LNCaP clone FGC (cell line): ENCODE measurements around the gene PAM16.

ENCODE experiments used
- DNase-seq: peaks from one replicate; pipeline ENCODE4 v3.0.0-alpha.2; 2011; ENCODE audit warnings: low read depth
- H3K4me3 ChIP-seq: 2 replicates; pipeline ENCODE4 v1.5.1; 2011; ENCODE audit warnings: mild to moderate bottlenecking, low read depth, low read length, control low read depth
- CTCF ChIP-seq: IDR thresholded peaks from 2 replicates; pipeline ENCODE4 v1.5.1; 2012; ENCODE audit warnings: mild to moderate bottlenecking; ENCODE audit not compliant: control insufficient read depth, insufficient read depth; ENCODE audit errors: extremely low read depth

Gene PAM16

GRCh38 chr16:4351880-4352279 lies 759 bp upstream of the PAM16 start:
- TF ChIP-seq CTCF: no peak
- DNase-seq: no peak
- no peak overlapping the region for H3K4me3 ChIP-seq

GRCh38 chr16:4350365-4350786 lies 745 bp downstream of the PAM16 start:
- no peak for TF ChIP-seq CTCF
- DNase-seq: no peak

GRCh38 chr16:4349332-4349731 lies 1.8 kb downstream of the PAM16 start:
- no peak overlapping the region for H3K4me3 ChIP-seq
- no peak for DNase-seq
- TF ChIP-seq CTCF: no peak

More at GRCh38 chr16:4350365-4350786, 745 bp downstream of the PAM16 start:
- H3K4me3 ChIP-seq: peak overlapping the region; percentile 82

GRCh38 chr16:4347765-4348509 lies 3.2 kb downstream of the PAM16 start:
- DNase-seq: no peak
- H3K4me3 ChIP-seq: no peak overlapping the region
- no peak for TF ChIP-seq CTCF

GRCh38 chr16:4347010-4347409 lies 4.1 kb downstream of the PAM16 start:
- no peak for TF ChIP-seq CTCF
- no peak for DNase-seq
- no peak overlapping the region for H3K4me3 ChIP-seq

GRCh38 chr16:4345836-4346781 lies 5.0 kb downstream of the PAM16 start:
- TF ChIP-seq CTCF: no peak
- peak; percentile 56 for DNase-seq
- no peak overlapping the region for H3K4me3 ChIP-seq
